NCI-H146 (cell line): Measurements from ENCODE around the gene RNH1.
"Not testable (repeated sequence)": the region's sequence is repeated elsewhere in the genome, so short reads cannot be mapped to it uniquely, and the experiment has no call there.

Experiments used
- DNase-seq: peaks from one replicate; lab custom pipeline; 2025; lab: John Stamatoyannopoulos, UW

The RNH1 gene

DNA sequence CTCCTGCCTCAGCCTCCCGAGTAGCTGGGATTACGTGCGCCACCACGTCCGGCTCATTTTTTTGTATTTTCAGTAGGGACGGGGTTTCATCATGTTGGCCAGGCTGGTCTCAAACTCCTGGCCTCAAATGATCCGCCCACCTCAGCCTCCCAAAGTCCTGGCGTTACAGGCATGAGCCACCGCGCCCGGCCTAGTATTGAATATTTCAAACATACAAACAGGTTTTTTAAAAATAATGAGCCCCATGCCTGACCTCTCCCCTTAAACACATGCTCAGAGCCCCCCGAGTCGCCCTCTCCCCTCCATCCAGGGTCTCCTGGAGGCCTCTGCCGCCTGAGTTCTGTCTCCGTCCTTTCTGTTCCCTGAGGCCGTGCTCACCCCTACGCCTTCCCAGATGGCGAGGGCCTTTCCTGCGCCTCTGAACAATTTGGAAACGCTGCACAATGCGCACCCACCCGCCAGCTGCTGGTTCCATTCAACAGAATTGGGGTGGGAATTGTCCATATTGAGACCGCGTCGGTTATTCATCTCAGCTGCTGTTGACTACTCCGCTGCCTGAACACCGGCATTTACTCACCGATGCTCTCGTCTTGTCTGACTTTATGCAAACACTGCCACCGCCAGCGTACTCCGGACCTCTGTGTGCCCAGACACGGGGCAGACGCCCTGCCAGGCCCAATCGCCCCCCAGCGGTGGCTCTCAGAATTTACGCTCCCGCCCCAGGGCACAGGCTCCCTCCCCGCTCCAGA, 13.6 kb upstream of the RNH1 start:
- no peak for DNase-seq

DNA sequence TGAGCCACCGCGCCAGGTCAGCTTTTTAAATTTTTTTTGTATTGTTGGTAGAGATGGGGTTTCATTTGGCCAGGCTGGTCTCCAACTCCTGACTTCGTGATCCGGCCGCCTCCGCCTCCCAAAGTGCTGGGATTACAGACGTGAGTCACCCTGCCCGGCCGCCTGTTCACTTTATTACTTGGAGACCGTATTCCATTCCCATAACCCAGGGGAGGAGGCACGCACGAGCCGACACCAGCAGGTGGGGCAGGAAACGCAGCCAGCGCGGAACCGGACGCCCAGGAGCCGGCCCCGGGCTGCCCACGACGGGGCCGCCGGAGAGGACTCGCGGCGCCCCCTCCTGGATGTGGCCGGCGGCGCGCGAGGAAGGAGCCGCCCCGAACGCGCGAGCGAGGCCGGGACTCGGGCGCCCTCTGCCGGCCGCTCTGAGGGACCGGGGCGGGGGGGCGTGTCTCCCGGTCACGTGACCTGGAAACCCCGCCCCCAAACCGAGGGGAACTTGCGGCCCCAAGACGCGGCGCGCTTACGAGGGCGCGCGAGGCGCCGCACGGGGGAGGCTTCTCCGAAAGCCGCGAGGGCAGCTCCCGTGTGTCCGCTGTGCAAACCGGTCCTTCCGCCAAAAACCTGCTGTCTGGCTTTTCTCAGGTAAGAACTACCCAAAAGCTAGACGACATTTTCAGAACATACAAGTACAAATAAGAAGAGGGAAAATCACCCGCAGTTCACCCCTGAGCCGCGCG, 11.6 kb upstream of the RNH1 start:
- peak; percentile 28 for DNase-seq

DNA sequence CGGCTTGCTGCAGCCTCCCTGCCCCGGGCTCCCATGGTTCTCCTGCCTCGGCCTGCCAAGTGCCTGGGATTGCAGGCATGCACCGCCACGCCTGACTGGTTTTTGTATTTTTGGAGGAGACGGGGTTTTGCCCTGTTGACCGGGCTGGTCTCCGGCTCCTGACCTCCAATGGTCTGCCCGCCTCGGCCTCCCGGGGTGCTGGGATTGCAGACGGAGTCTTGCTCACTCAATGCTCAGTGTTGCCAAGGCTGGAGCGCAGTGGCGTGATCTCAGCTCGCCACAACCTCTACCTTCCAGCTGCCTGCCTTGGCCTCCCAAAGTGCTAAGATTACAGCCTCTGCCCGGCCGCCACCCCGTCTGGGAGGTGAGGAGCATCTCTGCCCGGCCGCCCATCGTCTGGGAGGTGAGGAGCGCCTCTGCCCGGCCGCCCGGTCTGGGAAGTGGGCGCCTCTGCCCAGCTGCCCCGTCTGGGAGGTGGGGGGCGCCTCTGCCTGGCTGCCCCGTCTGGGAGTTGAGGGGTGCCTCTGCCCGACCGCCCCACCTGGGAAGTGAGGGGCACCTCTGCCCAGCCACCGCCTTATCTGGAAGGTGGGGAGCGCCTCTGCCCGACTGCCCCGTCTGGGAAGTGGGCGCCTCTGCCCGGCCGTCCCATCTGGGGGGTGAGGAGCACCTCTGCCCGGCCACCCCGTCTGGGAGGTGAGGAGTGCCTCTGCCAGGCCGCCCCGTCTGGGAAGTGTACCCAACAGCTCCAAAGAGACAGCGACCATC, 10.1 kb upstream of the RNH1 start:
- not testable (repeated sequence) for DNase-seq

DNA sequence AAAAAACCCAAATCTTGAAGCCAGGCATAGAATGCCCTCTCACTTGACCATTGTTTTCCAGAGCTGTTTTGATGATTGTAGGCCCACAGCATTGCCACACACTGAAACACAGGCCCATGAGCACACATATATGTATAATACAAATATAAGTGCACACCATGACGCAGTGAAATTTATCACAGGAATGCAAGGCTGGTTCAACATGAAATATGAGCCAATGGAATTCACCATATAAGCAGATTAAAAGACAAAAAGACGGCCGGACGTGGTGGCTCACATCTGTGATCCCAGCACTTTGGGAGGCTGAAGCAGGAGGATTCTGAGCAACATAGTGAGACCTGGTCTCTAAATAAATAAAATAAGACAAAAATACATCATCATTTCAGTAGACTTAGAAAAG, 9.4 kb upstream of the RNH1 start:
- DNase-seq = no peak

- DNase-seq = no peak
These were observed 8.1 kb upstream of the RNH1 start for GRCh38 chr11:515131-515530.

- no peak for DNase-seq
These were observed 7.6 kb upstream of the RNH1 start for GRCh38 chr11:514606-515005.

DNA sequence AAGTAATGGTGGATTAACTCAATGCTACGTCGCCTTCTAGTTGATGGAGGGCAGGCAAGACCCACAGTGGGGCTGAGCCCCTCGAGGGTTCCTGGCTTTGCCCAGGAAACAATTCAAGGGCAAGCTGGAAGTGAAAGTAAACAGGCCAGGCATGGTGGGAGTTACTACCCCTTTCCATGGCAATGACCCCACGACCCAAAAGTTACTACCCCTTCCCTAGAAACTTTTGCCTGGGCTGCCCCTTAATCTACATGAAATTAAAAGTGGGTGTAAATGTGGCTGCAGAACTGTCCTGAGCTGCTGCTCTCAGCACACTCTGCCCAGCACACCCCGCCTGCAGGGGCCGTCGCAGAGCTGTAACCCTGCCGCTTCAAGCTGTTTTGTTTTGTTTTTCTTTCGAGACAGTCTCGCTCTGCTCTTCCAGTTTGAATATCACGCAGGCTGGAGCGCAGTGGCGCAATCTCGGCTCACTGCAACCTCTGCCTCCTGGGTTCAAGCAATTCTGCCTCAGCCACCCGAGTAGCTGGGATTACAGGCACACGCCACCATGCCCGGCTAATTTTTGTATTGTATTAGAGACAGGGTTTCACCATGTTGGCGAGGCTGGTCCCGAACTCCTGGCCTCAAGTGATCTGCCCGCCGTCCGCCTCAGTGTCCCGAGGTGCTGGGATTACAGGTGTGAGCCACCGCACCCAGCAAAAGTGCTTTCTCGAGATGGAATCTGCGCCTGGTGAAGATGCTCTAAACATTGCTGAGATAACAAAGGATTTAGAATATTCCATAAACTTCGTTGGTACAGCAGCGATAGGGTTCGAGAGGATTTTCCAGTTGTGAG, 5.9 kb upstream of the RNH1 start:
- DNase-seq = no peak

DNA sequence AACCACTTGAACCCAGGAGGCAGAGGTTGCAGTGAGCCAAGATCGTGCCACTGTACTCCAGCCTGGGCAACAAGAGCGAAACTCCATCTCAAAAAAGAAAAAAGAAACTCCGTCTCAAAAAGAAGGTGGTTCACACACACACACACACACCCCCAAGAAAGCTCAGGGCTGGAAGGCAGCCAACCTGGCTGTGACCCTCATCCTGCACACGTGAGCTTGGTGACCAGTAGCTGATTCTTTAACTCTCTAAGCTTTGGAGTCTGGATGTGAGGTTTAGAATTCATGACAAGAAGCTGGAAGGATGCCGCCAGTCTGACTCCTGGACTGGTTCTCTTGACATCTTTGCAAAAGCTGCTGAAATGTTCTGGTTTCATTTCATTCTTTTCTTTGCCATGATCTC, 1.9 kb upstream of the RNH1 start:
- no peak for DNase-seq

DNA sequence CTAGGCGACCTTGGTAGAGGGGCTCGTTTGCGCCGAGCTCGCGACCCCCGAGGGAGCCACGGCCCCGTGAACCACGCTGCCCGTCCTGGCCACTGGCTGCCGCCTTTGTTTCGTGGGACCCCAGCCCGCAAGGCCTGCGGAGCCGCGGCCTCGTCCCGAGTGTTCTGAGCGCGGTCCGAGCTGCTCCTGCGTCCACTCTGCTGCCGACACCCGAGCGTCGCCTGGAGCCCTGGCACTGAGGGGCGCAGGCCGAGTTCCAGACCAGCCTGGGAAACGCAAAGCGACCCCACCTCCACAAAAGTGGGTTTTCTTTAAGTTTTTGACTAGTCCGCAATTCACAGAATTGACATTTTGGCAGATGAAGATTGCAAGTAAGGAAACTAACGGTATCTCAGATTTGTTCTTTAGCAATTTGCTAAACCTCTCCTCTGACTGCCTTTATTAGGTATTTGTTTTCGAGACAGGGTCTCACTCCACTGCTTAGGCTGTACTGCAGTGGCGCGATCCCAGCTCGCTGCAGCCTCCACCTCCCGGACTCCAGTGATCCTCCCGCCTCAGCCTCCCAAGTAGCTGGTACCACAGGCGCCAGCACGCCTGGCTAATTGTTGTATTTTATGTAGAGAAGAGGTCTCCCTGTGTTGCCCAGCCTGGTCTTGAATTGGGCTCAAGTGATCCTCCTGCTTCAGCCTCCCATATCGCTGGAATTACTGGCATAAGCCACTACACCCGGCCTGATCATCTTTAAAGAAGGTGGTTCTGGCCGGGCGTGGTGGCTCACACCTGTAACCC, 879 bp upstream of the RNH1 start:
- DNase-seq = no peak

- DNase-seq = peak; percentile 96
These were observed 626 bp downstream of the RNH1 start for GRCh38 chr11:506238-506994.

DNA sequence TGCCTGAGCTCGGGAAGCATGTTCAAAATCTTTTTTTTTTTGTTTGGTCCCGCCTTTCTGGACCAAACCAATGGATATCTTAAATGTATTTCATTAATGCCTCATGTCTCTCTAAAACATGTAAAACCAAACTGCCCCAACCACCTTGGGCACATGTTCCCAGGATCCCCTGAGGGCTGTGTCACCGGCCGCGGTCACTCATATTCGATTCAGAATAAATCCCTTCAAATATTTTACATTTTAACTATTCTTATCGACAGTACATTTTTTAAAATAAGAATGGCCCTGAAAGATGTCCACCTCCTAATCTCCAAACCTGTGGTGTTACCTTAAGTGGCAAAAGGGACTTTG, 2.1 kb downstream of the RNH1 start:
- DNase-seq = no peak

- no peak for DNase-seq
These were observed 2.7 kb downstream of the RNH1 start for GRCh38 chr11:504053-504993.

GRCh38 chr11:503179-503981, 3.7 kb downstream of the RNH1 start:
- DNase-seq = no peak

DNA sequence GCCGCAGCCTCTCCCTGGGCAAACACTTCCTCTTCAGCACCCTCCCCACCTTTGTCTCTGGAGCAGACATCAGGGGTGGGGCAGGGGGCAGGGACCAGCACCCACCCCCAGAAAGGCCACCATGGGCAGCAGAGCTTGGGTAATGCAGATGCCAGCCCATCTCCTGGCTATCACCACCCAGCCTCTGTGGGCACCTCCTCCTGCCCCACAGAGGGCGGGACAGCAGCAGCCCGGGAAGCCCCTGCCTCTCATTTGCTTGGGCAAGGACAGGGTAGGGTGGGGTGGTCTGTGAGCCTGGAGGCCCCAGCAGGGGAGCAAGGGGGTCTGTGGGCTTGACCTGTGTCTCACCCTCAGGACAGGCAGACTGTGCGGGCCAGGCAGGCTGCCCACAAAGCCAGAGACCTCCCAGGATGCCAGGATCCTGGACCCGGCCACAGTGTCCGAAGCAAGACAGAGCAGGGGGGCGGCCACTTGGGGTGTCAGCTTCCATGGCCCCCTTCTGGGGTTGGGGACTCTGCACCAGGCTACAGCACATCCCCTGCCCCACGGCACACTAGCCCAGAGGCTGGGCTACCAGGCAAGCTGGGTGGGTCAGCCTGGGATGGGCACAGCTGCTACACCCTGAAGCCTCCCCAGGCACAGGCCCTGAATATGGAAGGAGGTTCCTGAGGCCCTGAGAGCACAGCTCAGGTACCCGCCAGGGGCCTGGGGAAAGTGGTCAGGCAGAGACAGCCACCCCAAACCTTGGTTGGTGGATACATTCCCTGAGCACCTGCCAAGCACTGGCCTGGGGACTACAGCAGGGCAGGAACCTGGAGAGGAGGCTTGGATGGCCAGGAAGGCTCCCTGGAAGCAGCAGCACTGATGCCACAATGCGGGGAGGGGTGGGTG, 4.5 kb downstream of the RNH1 start:
- no peak for DNase-seq

- no peak for DNase-seq
These were observed 5.3 kb downstream of the RNH1 start for GRCh38 chr11:501683-502287.

DNA sequence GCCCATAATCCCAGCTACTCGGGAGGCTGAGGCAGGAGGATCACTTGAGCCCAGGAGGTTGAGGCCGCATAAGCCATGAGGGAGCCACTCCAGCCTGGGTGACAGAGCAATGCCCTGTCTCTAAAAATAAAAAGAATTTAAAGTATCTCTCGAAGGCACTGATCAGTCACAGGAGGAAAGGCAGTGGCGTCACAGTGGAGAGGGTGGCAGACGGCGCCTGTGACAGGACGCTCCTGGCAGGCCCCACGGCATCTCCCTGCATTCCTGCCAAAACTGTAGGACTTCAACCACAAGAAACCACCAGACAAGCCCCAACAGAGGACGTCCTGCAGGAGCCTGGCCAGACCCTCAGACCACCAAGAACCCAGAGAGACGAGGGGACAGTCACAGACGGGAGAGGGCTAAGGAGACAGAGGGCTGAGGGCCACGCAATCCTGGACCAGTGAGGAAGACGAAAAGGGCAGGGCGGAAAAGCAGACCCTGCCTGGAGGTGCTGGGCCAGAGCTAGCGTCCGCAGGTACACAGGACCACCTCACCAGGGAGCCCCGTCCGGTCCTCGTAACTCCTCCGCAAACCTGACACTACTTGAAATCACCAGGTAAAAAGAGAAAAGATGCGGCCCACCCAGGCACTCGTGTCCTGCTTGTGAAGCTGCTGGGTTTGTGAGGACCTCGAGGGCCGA, 5.9 kb downstream of the RNH1 start:
- no peak for DNase-seq
